Mesendoderm (in vitro differentiated cells): Measurements from ENCODE around the gene UBE2QL1.

Source experiments
- DNase-seq: peaks from one replicate; pipeline ENCODE4 v3.0.0; 2013
- H2AK5ac ChIP-seq: 2 replicates; pipeline ENCODE4 v1.6.1; 2013; ENCODE audit warnings: low read length, inconsistent platforms
- H2BK120ac ChIP-seq: 2 replicates; pipeline ENCODE4 v1.6.1; 2013; ENCODE audit warnings: low read depth, mild to moderate bottlenecking, low read length, moderate library complexity, mixed read lengths
- H2BK15ac ChIP-seq: replicated peaks from 2 replicates; pipeline ENCODE4 v1.6.1; 2013; ENCODE audit warnings: low read depth, mild to moderate bottlenecking, moderate library complexity
- H2BK5ac ChIP-seq: 2 replicates; pipeline ENCODE4 v1.6.1; 2013; ENCODE audit warnings: low read length, inconsistent platforms
- H3K18ac ChIP-seq: 2 replicates; pipeline ENCODE4 v1.6.1; 2013; ENCODE audit warnings: mild to moderate bottlenecking, low read length, mixed read lengths
- H3K23ac ChIP-seq: one replicate; pipeline ENCODE4 v1.6.1; 2013; ENCODE audit warnings: low read length
- H3K27ac ChIP-seq: 2 replicates; pipeline ENCODE4 v1.5.1; 2013; ENCODE audit warnings: low read depth, mild to moderate bottlenecking, inconsistent platforms, low read length, moderate library complexity
- H3K27me3 ChIP-seq: 2 replicates; pipeline ENCODE4 v1.6.1; 2013; ENCODE audit warnings: low read length, control low read depth, mild to moderate bottlenecking, inconsistent platforms; ENCODE audit not compliant: insufficient read depth, poor library complexity
- H3K36me3 ChIP-seq: 2 replicates; pipeline ENCODE4 v1.6.1; 2013; ENCODE audit warnings: low read length, inconsistent platforms; ENCODE audit not compliant: control insufficient read depth, insufficient read depth
- H3K4ac ChIP-seq: one replicate; pipeline ENCODE4 v1.6.1; 2013; ENCODE audit warnings: low read depth, mild to moderate bottlenecking, low read length, moderate library complexity
- H3K4me1 ChIP-seq: 2 replicates; pipeline ENCODE4 v1.6.1; 2013; ENCODE audit warnings: low read depth, low read length, inconsistent platforms; ENCODE audit not compliant: control insufficient read depth
- H3K4me2 ChIP-seq: 2 replicates; pipeline ENCODE4 v1.6.1; 2013; ENCODE audit warnings: low read length
- H3K4me3 ChIP-seq: 2 replicates; pipeline ENCODE4 v1.5.1; 2013; ENCODE audit warnings: mild to moderate bottlenecking, low read length
- H3K56ac ChIP-seq: one replicate; pipeline ENCODE4 v1.6.1; 2013; ENCODE audit warnings: low read length
- H3K79me1 ChIP-seq: 2 replicates; pipeline ENCODE4 v1.6.1; 2013; ENCODE audit warnings: low read length, inconsistent platforms
- H3K79me2 ChIP-seq: 2 replicates; pipeline ENCODE4 v1.6.1; 2013; ENCODE audit warnings: mild to moderate bottlenecking, low read length; ENCODE audit not compliant: control insufficient read depth, insufficient read depth
- H3K9ac ChIP-seq: 2 replicates; pipeline ENCODE4 v1.6.1; 2013; ENCODE audit warnings: low read length, inconsistent platforms
- H4K5ac ChIP-seq: one replicate; pipeline ENCODE4 v1.6.1; 2013; ENCODE audit warnings: low read length
- H4K8ac ChIP-seq: one replicate; pipeline ENCODE4 v1.6.1; 2013; ENCODE audit warnings: low read depth, mild to moderate bottlenecking, control low read depth, low read length, moderate library complexity
- WGBS: extraction: QIAGEN DNeasy Blood & Tissue Kit; methylation state at CpG from one replicate; pipeline ENCODE4 v1.1.7; 2013; ENCODE audit warnings: low lambda C conversion rate, missing lambda C conversion rate; ENCODE audit not compliant: insufficient coverage; ENCODE audit errors: extremely low coverage; 5-methylcytosine and 5-hydroxymethylcytosine counted together

UBE2QL1 gene

GRCh38 chr5:6465831-6466790, 17.5 kb downstream of the UBE2QL1 start:
- no peaks in the 10 kb centered on the region for H3K79me1 ChIP-seq
- no peak overlapping the region for H3K4me2 ChIP-seq
- no peak overlapping the region for H3K27ac ChIP-seq
- no CpG with 5 or more reads among the region's 28 CpGs for WGBS
- no peak overlapping the region for H2BK5ac ChIP-seq
- no peak overlapping the region for H3K56ac ChIP-seq
- no peak overlapping the region for H2AK5ac ChIP-seq
- no peak overlapping the region for H3K9ac ChIP-seq
- no peak overlapping the region for H3K4me3 ChIP-seq
- H4K8ac ChIP-seq: no peak overlapping the region
- H4K5ac ChIP-seq: no peak overlapping the region
- no peak overlapping the region for H2BK120ac ChIP-seq
- no peak for DNase-seq
- no peaks in the 10 kb centered on the region for H3K27me3 ChIP-seq
- no peak overlapping the region for H3K23ac ChIP-seq
- no peaks in the 10 kb centered on the region for H3K36me3 ChIP-seq
- no peaks in the 10 kb centered on the region for H3K4me1 ChIP-seq
- H3K79me2 ChIP-seq: no peaks in the 10 kb centered on the region
- H3K4ac ChIP-seq: no peak overlapping the region
- no peak overlapping the region for H3K18ac ChIP-seq
- H2BK15ac ChIP-seq: no peak overlapping the region

- no peak for DNase-seq
- no peak overlapping the region for H3K4me2 ChIP-seq
- H3K27me3 ChIP-seq: no peaks in the 10 kb centered on the region
- H3K27ac ChIP-seq: no peak overlapping the region
- no peaks in the 10 kb centered on the region for H3K79me2 ChIP-seq
- no peak overlapping the region for H2BK120ac ChIP-seq
- no peak overlapping the region for H2BK5ac ChIP-seq
- no peak overlapping the region for H3K4ac ChIP-seq
- no peak overlapping the region for H2AK5ac ChIP-seq
- H3K4me3 ChIP-seq: no peak overlapping the region
- no peak overlapping the region for H4K8ac ChIP-seq
- H2BK15ac ChIP-seq: no peak overlapping the region
- no peak overlapping the region for H4K5ac ChIP-seq
- no peak overlapping the region for H3K23ac ChIP-seq
- no peak overlapping the region for H3K18ac ChIP-seq
- WGBS: no CpG with 5 or more reads among the region's 5 CpGs
- no peak overlapping the region for H3K9ac ChIP-seq
- H3K36me3 ChIP-seq: no peaks in the 10 kb centered on the region
- no peaks in the 10 kb centered on the region for H3K79me1 ChIP-seq
- no peaks in the 10 kb centered on the region for H3K4me1 ChIP-seq
- no peak overlapping the region for H3K56ac ChIP-seq
Observed at GRCh38 chr5:6466975-6467567, 18.4 kb downstream of the UBE2QL1 start.

- Histone ChIP-seq H3K23ac (no peak overlapping the region), H3K56ac (no peak overlapping the region), H3K4me3 (no peak overlapping the region), H4K5ac (no peak overlapping the region), H3K18ac (no peak overlapping the region), H3K4me1 (no peaks in the 10 kb centered on the region), H2BK5ac (no peak overlapping the region), H3K4me2 (no peak overlapping the region), H2BK120ac (no peak overlapping the region), H3K27me3 (no peaks in the 10 kb centered on the region), H3K79me2 (no peaks in the 10 kb centered on the region), H3K79me1 (no peaks in the 10 kb centered on the region), H3K9ac (no peak overlapping the region), H2BK15ac (no peak overlapping the region), H2AK5ac (no peak overlapping the region), H3K4ac (no peak overlapping the region), H4K8ac (no peak overlapping the region), H3K36me3 (no peaks in the 10 kb centered on the region), H3K27ac (no peak overlapping the region)
- no CpG with 5 or more reads among the region's 10 CpGs for WGBS
- DNase-seq: no peak
Observed at GRCh38 chr5:6467591-6467990, 18.9 kb downstream of the UBE2QL1 start.

GRCh38 chr5:6468104-6468503, 19.4 kb downstream of the UBE2QL1 start:
- Histone ChIP-seq H2BK15ac (no peak overlapping the region), H3K79me2 (no peaks in the 10 kb centered on the region), H3K4me2 (no peak overlapping the region), H3K36me3 (no peaks in the 10 kb centered on the region), H3K4me3 (no peak overlapping the region), H3K56ac (no peak overlapping the region), H3K23ac (no peak overlapping the region), H3K27me3 (no peaks in the 10 kb centered on the region), H3K27ac (no peak overlapping the region), H4K8ac (no peak overlapping the region), H3K4me1 (no peaks in the 10 kb centered on the region), H2AK5ac (no peak overlapping the region), H3K79me1 (no peaks in the 10 kb centered on the region), H4K5ac (no peak overlapping the region), H3K18ac (no peak overlapping the region), H3K4ac (no peak overlapping the region), H3K9ac (no peak overlapping the region), H2BK5ac (no peak overlapping the region), H2BK120ac (no peak overlapping the region)
- WGBS: no CpG with 5 or more reads among the region's 11 CpGs
- DNase-seq: no peak

- H3K4ac ChIP-seq: no peak overlapping the region
- no peak overlapping the region for H4K8ac ChIP-seq
- no peaks in the 10 kb centered on the region for H3K4me1 ChIP-seq
- H3K18ac ChIP-seq: no peak overlapping the region
- no peak overlapping the region for H3K27ac ChIP-seq
- no peaks in the 10 kb centered on the region for H3K36me3 ChIP-seq
- no peak overlapping the region for H2BK5ac ChIP-seq
- no peaks in the 10 kb centered on the region for H3K27me3 ChIP-seq
- H3K79me2 ChIP-seq: no peaks in the 10 kb centered on the region
- no peak for DNase-seq
- H2BK120ac ChIP-seq: no peak overlapping the region
- H3K56ac ChIP-seq: no peak overlapping the region
- no peak overlapping the region for H3K4me2 ChIP-seq
- WGBS: no CpG with 5 or more reads among the region's 8 CpGs
- no peak overlapping the region for H4K5ac ChIP-seq
- no peak overlapping the region for H2BK15ac ChIP-seq
- no peak overlapping the region for H3K9ac ChIP-seq
- H3K79me1 ChIP-seq: no peaks in the 10 kb centered on the region
- no peak overlapping the region for H3K23ac ChIP-seq
- no peak overlapping the region for H3K4me3 ChIP-seq
- no peak overlapping the region for H2AK5ac ChIP-seq
Observed at GRCh38 chr5:6468870-6469269, 20.2 kb downstream of the UBE2QL1 start.
